Measurements from ENCODE around the gene TGIF2.
"Not testable (repeated sequence)": the region's sequence is repeated elsewhere in the genome, so short reads cannot be mapped to it uniquely, and the experiment has no call there.

TGIF2 gene

GRCh38 chr20:36547186-36548005 lies 26.0 kb upstream of the TGIF2 start:
- no peak for DNase-seq (ENCODE audit: low spot score)

GRCh38 chr20:36548006-36548315 lies 25.4 kb upstream of the TGIF2 start:
- DNase-seq (ENCODE audit: low spot score) = no peak

GRCh38 chr20:36548704-36549627 lies 24.4 kb upstream of the TGIF2 start:
- no peak for DNase-seq (ENCODE audit: low spot score)

GRCh38 chr20:36549628-36549941 lies 23.8 kb upstream of the TGIF2 start:
- no peak for DNase-seq (ENCODE audit: low spot score)

GRCh38 chr20:36549942-36550789 lies 23.2 kb upstream of the TGIF2 start:
- DNase-seq (ENCODE audit: low spot score) = no peak

GRCh38 chr20:36550790-36551299 lies 22.6 kb upstream of the TGIF2 start:
- no peak for DNase-seq (ENCODE audit: low spot score)

- DNase-seq (ENCODE audit: low spot score) = no peak
Measured at GRCh38 chr20:36555248-36555647, 18.1 kb upstream of the TGIF2 start.

GRCh38 chr20:36562724-36563123 lies 10.7 kb upstream of the TGIF2 start:
- no peak for DNase-seq (ENCODE audit: low spot score)

- no peak for DNase-seq (ENCODE audit: low spot score)
Measured at GRCh38 chr20:36563374-36563773, 10.0 kb upstream of the TGIF2 start.

- DNase-seq (ENCODE audit: low spot score) = not testable (repeated sequence)
Measured at GRCh38 chr20:36564078-36564725, 9.2 kb upstream of the TGIF2 start.

- not testable (repeated sequence) for DNase-seq (ENCODE audit: low spot score)
Measured at GRCh38 chr20:36564726-36565121, 8.7 kb upstream of the TGIF2 start.

- no peak for DNase-seq (ENCODE audit: low spot score)
Measured at GRCh38 chr20:36565520-36565919, 7.9 kb upstream of the TGIF2 start.

GRCh38 chr20:36569847-36570429 lies 3.5 kb upstream of the TGIF2 start:
- DNase-seq (ENCODE audit: low spot score) = no peak

- DNase-seq (ENCODE audit: low spot score) = no peak
Measured at GRCh38 chr20:36571564-36572504, 1.6 kb upstream of the TGIF2 start.

- DNase-seq (ENCODE audit: low spot score) = peak; percentile 75
Measured at GRCh38 chr20:36572701-36573102, 695 bp upstream of the TGIF2 start.

- DNase-seq (ENCODE audit: low spot score) = no peak
Measured at GRCh38 chr20:36573798-36574365, 485 bp downstream of the TGIF2 start.

GRCh38 chr20:36574366-36575135 lies 1.2 kb downstream of the TGIF2 start:
- peak; percentile 25 for DNase-seq (ENCODE audit: low spot score)

- DNase-seq (ENCODE audit: low spot score) = no peak
Measured at GRCh38 chr20:36576081-36576445, 2.7 kb downstream of the TGIF2 start.
